Keratinocyte (primary cell): ENCODE measurements around the gene IGHMBP2. TPM values are rescaled to one million over a fixed set of nuclear protein-coding genes. Genes with fewer than 3 reads are reported as not detected.

ENCODE experiments used
- DNase-seq: peaks from one replicate; pipeline ENCODE4 v3.0.0-alpha.2; 2011; ENCODE audit warnings: low read depth, missing footprints, low spot score
- FAIRE-seq: peaks from 2 replicates; lab custom pipeline; 2011; peaks lifted over from hg19 to GRCh38; lab: Jason Lieb, UNC
- H2AFZ ChIP-seq: 2 replicates; pipeline ENCODE4 v1.6.0; 2012; ENCODE audit warnings: low read length, control low read depth, inconsistent platforms; ENCODE audit not compliant: control insufficient read depth
- H3K27ac ChIP-seq: 2 replicates; pipeline ENCODE4 v1.5.1; 2011; ENCODE audit warnings: low read length; ENCODE audit not compliant: control insufficient read depth, insufficient read depth
- H3K27me3 ChIP-seq: 3 replicates; pipeline ENCODE4 v1.6.0; 2011; ENCODE audit warnings: low read length; ENCODE audit not compliant: control insufficient read depth, insufficient read depth; ENCODE audit errors: extremely low read depth
- H3K36me3 ChIP-seq, 2 experiments: 2 replicates in 1 of 2; 3 replicates in 1 of 2; pipeline ENCODE4 v1.5.1; 2011; ENCODE audit warnings: low read length in 2 of 2, mild to moderate bottlenecking in 1 of 2; ENCODE audit not compliant: control insufficient read depth in 2 of 2, insufficient read depth in 2 of 2; ENCODE audit errors: extremely low read depth in 1 of 2
- H3K4me1 ChIP-seq: 3 replicates; pipeline ENCODE4 v1.5.1; 2011; ENCODE audit warnings: low read length; ENCODE audit not compliant: control insufficient read depth, insufficient read depth; ENCODE audit errors: extremely low read depth
- H3K4me2 ChIP-seq: 3 replicates; pipeline ENCODE4 v1.6.0; 2011; ENCODE audit warnings: low read depth, low read length; ENCODE audit not compliant: control insufficient read depth, insufficient read depth; ENCODE audit errors: extremely low read depth
- H3K4me3 ChIP-seq, 3 experiments: fragments of 200-600 bp in 1 of 3; sonication (generic) in 1 of 3; 2 replicates in 2 of 3; 3 replicates in 1 of 3; pipeline ENCODE4 v1.5.1; 2011 to 2016; ENCODE audit warnings: low read length in 3 of 3, mild to moderate bottlenecking in 3 of 3, control low read depth in 2 of 3, inconsistent platforms in 1 of 3, low read depth in 1 of 3, mixed read lengths in 1 of 3, mixed run types in 1 of 3, moderate library complexity in 1 of 3; ENCODE audit not compliant: control insufficient read depth in 2 of 3, insufficient read depth in 2 of 3; ENCODE audit errors: extremely low read depth in 1 of 3
- H3K79me2 ChIP-seq: 2 replicates; pipeline ENCODE4 v1.6.0; 2012; ENCODE audit warnings: low read length; ENCODE audit not compliant: control insufficient read depth, insufficient read depth
- H3K9ac ChIP-seq: 3 replicates; pipeline ENCODE4 v1.6.0; 2011; ENCODE audit warnings: low read length; ENCODE audit not compliant: control insufficient read depth, insufficient read depth; ENCODE audit errors: extremely low read depth
- H3K9me1 ChIP-seq: 3 replicates; pipeline ENCODE4 v1.6.0; 2011; ENCODE audit warnings: low read length; ENCODE audit not compliant: control insufficient read depth, insufficient read depth; ENCODE audit errors: extremely low read depth
- H3K9me3 ChIP-seq: 2 replicates; pipeline ENCODE4 v1.5.1; 2012; ENCODE audit warnings: low read depth, low read length; ENCODE audit not compliant: control insufficient read depth
- H4K20me1 ChIP-seq: 3 replicates; pipeline ENCODE4 v1.6.0; 2011; ENCODE audit warnings: low read length; ENCODE audit not compliant: control insufficient read depth, insufficient read depth; ENCODE audit errors: extremely low read depth
- EZH2 ChIP-seq: IDR thresholded peaks from one replicate; pipeline ENCODE4 v1.6.1; 2012; ENCODE audit warnings: inconsistent platforms, mild to moderate bottlenecking, low read length, moderate library complexity
- dilution Hi-C: fragments of 300-500 bp; cut with MboI; formaldehyde crosslinking; loops from one replicate; pipeline ENCODE4 v1.7.0; 2020; ENCODE audit warnings: low sequenced_read_pairs; ENCODE audit not compliant: extremely low pct_ligation_motif_present
- polyA plus RNA-seq, 5 experiments: library from polyadenylated mRNA; depleted of rRNA in 3 of 5; stranded (reverse) in 3 of 5; stranded (forward) in 1 of 5; unstranded in 1 of 5; fragments of >200 nt; gene quantifications; 1 replicate in 1 of 5; 2 replicates in 3 of 5; 3 replicates in 1 of 5; pipeline versions ENCODE4 v1.2.1 to v1.2.3, GENCODE V29; 2011 to 2012; ENCODE audit warnings: missing spikeins in 2 of 5, low read depth in 1 of 5, low replicate concordance in 1 of 5
- TF ChIP-seq, protein P1 (sequence below), 3 experiments: IDR thresholded peaks in 1 of 3; conservative IDR thresholded peaks in 1 of 3; optimal IDR thresholded peaks in 1 of 3; 2 replicates in 2 of 3; 3 replicates in 1 of 3; pipeline versions ENCODE3 to v1.5.1; 2011; ENCODE audit warnings: low read length in 3 of 3, mild to moderate bottlenecking in 3 of 3, moderate library complexity in 2 of 3, control low read depth in 1 of 3, inconsistent platforms in 1 of 3; ENCODE audit not compliant: insufficient read depth in 2 of 3; ENCODE audit errors: extremely low read depth in 1 of 3

IGHMBP2 gene
- polyA plus RNA-seq, 1 donor (not counting 4 experiments of a cell fraction or from before 2014, with no cell fraction given): 10.0 TPM

DNA sequence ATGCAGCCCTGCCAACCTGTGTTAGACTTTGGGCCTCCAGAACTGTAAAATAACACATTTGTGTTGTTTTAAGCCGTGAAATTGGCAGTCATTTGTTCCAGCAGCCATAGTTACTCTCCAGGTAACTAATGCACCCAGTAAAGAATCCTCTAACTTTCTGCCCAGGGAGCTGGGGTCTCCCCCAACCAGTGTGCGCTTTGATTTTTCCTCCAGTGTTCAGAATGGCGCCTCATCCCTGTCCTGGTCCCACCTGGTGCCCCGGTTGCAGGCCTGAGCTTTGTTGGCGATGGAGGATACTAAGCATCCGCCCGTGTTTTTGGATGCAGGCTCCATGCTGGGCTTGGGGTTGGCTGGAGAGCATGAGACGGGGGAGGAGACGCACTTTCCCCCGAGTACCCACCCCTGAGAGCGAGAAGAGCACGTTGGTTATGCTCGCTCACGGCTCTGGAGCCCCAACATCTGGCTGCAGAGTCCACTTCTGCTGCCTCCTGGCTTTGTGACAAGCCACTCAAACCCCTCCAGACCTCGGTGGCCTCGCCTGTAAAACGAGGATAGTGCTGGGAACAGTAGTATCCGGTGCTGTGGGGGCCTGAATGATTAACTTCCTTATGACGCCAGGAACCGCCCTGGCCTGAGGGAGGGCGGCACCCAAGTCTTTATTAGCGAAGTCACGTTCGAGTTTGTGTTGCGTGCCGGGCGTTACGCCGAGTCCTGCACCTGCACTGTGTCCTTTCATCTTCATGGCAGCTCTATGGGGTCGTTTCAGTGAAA lies 51.3 kb downstream of the IGHMBP2 start:
- no peaks in the 10 kb centered on the region for H3K9me1 ChIP-seq
- DNase-seq (no peak), FAIRE-seq (no peak)
- H2AFZ ChIP-seq: no peak overlapping the region
- no peak overlapping the region for H3K9ac ChIP-seq
- no peak for TF ChIP-seq EZH2
- TF ChIP-seq, protein P1, sequence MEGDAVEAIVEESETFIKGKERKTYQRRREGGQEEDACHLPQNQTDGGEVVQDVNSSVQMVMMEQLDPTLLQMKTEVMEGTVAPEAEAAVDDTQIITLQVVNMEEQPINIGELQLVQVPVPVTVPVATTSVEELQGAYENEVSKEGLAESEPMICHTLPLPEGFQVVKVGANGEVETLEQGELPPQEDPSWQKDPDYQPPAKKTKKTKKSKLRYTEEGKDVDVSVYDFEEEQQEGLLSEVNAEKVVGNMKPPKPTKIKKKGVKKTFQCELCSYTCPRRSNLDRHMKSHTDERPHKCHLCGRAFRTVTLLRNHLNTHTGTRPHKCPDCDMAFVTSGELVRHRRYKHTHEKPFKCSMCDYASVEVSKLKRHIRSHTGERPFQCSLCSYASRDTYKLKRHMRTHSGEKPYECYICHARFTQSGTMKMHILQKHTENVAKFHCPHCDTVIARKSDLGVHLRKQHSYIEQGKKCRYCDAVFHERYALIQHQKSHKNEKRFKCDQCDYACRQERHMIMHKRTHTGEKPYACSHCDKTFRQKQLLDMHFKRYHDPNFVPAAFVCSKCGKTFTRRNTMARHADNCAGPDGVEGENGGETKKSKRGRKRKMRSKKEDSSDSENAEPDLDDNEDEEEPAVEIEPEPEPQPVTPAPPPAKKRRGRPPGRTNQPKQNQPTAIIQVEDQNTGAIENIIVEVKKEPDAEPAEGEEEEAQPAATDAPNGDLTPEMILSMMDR (optimal IDR thresholded peaks at IDR 0.05 in 1 of 3, IDR thresholded peaks at IDR 0.05 in 1 of 3, conservative IDR thresholded peaks at IDR 0.05 in 1 of 3; ENCODE audit: extremely low read depth in 1 of 3, insufficient read depth in 2 of 3, low read length in 3 of 3): no peak
- no peaks in the 10 kb centered on the region for H3K36me3 ChIP-seq
- no peaks in the 10 kb centered on the region for H3K9me3 ChIP-seq
- no peaks in the 10 kb centered on the region for H3K79me2 ChIP-seq
- no peak overlapping the region for H3K27ac ChIP-seq
- H3K4me2 ChIP-seq: no peak overlapping the region
- no peaks in the 10 kb centered on the region for H3K27me3 ChIP-seq
- H3K4me3 ChIP-seq: no peak overlapping the region
- dilution Hi-C loops: no loop called here
- H4K20me1 ChIP-seq: no peaks in the 10 kb centered on the region
- H3K4me1 ChIP-seq: peaks cover 4% of the 10 kb centered on the region

DNA sequence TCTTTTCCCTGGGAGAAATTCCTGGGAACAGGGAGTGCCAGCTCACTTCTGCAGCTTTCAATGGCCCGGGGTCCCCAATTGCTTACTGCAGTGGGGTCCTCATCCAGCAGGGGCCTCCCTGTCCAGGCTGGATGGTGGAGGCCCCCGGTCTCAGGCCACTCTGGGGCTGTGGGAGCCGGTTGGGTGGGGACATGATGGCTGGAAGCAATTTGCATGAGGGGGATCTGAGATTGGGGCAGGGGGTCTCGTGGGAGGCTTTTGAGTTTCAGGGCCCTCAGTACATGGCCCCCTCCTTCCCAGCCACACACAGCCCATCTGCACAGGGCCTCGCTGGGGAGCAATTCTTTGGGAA lies 51.9 kb downstream of the IGHMBP2 start:
- Histone ChIP-seq H3K4me3 (no peak overlapping the region), H3K79me2 (no peaks in the 10 kb centered on the region), H3K27me3 (no peaks in the 10 kb centered on the region), H2AFZ (no peak overlapping the region), H3K36me3 (no peaks in the 10 kb centered on the region), H3K9me3 (no peaks in the 10 kb centered on the region), H3K27ac (no peak overlapping the region), H3K9me1 (no peaks in the 10 kb centered on the region), H3K4me1 (peaks cover 4% of the 10 kb centered on the region), H3K4me2 (no peak overlapping the region), H4K20me1 (no peaks in the 10 kb centered on the region), H3K9ac (no peak overlapping the region)
- TF ChIP-seq, protein P1 (optimal IDR thresholded peaks at IDR 0.05 in 1 of 3, IDR thresholded peaks at IDR 0.05 in 1 of 3, conservative IDR thresholded peaks at IDR 0.05 in 1 of 3; ENCODE audit: extremely low read depth in 1 of 3, insufficient read depth in 2 of 3, low read length in 3 of 3): no peak
- TF ChIP-seq EZH2: no peak
- FAIRE-seq: no peak
- dilution Hi-C loops: no loop called here
- no peak for DNase-seq
